ENCODE measurements around the gene RBM44. TPM values are rescaled to one million over a fixed set of nuclear protein-coding genes. Genes with fewer than 3 reads are reported as not detected.

Gene RBM44
- total RNA-seq, 4 donors from 2014 or later = 0.07 to 0.51 (median 0.26) TPM

DNA sequence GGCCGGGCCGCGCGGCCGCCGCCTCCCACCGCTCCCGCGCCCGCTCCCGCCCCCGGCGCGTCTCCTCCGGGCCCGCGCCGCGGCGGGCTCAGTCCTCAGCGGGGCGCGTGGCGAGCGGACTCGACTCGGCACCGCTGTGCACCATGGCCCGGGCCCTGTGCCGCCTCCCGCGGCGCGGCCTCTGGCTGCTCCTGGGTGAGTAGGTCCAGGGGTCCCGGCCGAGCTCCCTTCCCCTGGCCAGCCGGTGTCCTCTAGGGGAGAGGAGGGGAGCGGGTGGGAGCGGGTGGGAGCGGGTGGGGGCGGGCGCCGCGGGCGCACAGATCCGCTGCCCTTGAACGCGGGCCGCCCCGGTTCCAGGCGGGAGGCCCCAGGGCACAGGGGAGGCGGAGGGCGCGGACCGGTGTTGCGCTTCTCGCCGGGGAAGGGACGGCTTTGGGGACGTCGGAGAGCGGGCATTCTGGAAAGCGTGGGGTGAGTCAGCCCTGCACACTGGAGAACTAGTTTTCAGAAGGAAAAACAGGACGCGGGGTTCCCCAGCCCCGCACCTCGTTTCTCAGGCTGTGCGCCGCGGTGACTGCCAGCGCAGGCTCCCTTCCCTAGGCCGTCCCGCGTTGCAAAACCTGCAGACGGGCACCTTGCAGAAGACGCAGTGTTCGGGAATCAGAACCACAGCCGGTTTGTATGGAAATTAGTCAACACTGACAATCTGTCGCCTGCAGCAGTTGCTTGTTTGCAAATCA lies 61.1 kb downstream of the RBM44 start, which contains the start of gene RAMP1:
RAMP1 (plus strand) TSS at position 91 of the 740 bp plus-strand sequence; CDS start at position 144, 53 bp downstream.
- Histone ChIP-seq H3K27ac (peak within 1 kb of the TSS; percentile 79 to 92 (median 86)), H3K36me3 (no peaks in the 10 kb centered on the region), H3K9me3 (no peaks in the 10 kb centered on the region), H3K4me3 (peak within 1 kb of the TSS; percentile 59 to 79 (median 60)), H3K27me3 (no peaks in the 10 kb centered on the region), H3K4me1 (peaks cover 13 to 51% of the 10 kb centered on the region in 2 donors)
- intact Hi-C loops (cut with DNase I; ENCODE audit: low total_unique reads) = loop anchor here (2.0 to 5.0 kb wide), 3 partner anchors 279 to 403 kb away; partner anchors contain the start of genes ILKAP and KLHL30
- in situ Hi-C loops (cut with MboI; ENCODE audit: low sequenced_read_pairs in 4 of 4) = loop anchor here (5.0 to 25.0 kb wide), 4 partner anchors 63 to 405 kb away; no protein-coding TSS in a partner anchor
- TF ChIP-seq POLR2A (IDR thresholded peaks at IDR 0.05) = peak; percentile 42 to 79
- TF ChIP-seq CTCF (IDR thresholded peaks at IDR 0.05 in 4 of 5, conservative IDR thresholded peaks at IDR 0.05 in 1 of 5) = no peak
- ATAC-seq (peak; percentile 67 to 73), DNase-seq (peak; percentile 35 to 57)

DNA sequence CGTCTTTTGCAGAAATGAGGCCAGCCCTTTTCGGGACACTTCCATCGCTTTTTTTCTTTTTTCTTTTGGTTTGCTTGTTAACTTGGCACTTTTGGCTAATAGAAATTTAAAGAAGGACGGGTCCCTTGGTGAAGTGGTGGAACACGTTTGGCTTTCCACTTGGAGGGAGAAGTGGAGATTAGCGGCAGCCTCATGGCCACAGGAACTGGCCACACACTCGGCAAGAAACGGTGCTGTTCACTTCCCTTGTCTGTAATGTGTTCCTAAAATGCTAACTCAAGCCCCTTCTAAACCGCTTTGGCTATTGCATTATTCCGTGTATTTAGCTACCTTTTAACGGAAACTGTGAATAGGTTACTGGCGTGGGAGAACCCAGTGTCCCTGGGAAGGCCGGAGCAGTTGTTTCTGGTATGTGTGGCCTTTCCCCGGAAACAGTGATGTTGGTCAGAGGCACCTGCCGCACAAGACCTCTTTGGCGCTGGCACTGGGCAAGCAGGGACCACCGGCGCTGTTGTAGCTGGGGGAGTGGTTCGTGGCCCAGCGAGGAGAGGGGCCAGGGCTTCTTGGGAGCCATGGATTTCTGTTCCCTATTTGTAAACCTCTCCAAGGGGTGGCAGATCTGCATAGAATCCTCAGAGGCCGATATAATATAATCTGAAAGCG lies 61.8 kb downstream of the RBM44 start:
- H3K36me3 ChIP-seq = no peaks in the 10 kb centered on the region
- H3K4me3 ChIP-seq = peak overlapping the region; percentile 59 to 79 (median 60)
- in situ Hi-C loops (cut with MboI; ENCODE audit: low sequenced_read_pairs in 4 of 4) = loop anchor here in 1 of 4 donors (25.0 kb wide), 1 partner anchor 402 kb away; no protein-coding TSS in a partner anchor
- DNase-seq (no peak), ATAC-seq (peak in 1 of 2 donors; percentile 5)
- peak overlapping the region; percentile 79 to 92 (median 86) for H3K27ac ChIP-seq
- peaks cover 13 to 56% of the 10 kb centered on the region in 2 donors for H3K4me1 ChIP-seq
- H3K27me3 ChIP-seq = no peaks in the 10 kb centered on the region
- H3K9me3 ChIP-seq = no peaks in the 10 kb centered on the region
- TF ChIP-seq POLR2A (IDR thresholded peaks at IDR 0.05) = peak in 1 of 2 donors; percentile 1
- no peak for TF ChIP-seq CTCF (IDR thresholded peaks at IDR 0.05 in 4 of 5, conservative IDR thresholded peaks at IDR 0.05 in 1 of 5)
- intact Hi-C loops (cut with DNase I; ENCODE audit: low total_unique reads) = loop anchor here (5.0 kb wide), 1 partner anchor 402 kb away; no protein-coding TSS in a partner anchor

- intact Hi-C loops (cut with DNase I; ENCODE audit: low total_unique reads) (loop anchor here (5.0 kb wide), 1 partner anchor 400 kb away; no protein-coding TSS in a partner anchor), in situ Hi-C loops (cut with MboI; ENCODE audit: low sequenced_read_pairs in 4 of 4) (loop anchor here in 1 of 4 donors (25.0 kb wide), 1 partner anchor 400 kb away; no protein-coding TSS in a partner anchor)
- Histone ChIP-seq H3K9me3 (no peaks in the 10 kb centered on the region), H3K27me3 (no peaks in the 10 kb centered on the region), H3K4me1 (peaks cover 23 to 62% of the 10 kb centered on the region in 2 donors), H3K27ac (peak overlapping the region; percentile 22 to 92 (median 84)), H3K36me3 (no peaks in the 10 kb centered on the region), H3K4me3 (no peak overlapping the region)
- no peak for DNase-seq
- ATAC-seq = no peak
- TF ChIP-seq POLR2A (IDR thresholded peaks at IDR 0.05) = peak in 1 of 2 donors; percentile 9
- no peak for TF ChIP-seq CTCF (IDR thresholded peaks at IDR 0.05 in 4 of 5, conservative IDR thresholded peaks at IDR 0.05 in 1 of 5)
These were observed 63.4 kb downstream of the RBM44 start for GRCh38 chr2:237861875-237862527.

DNA sequence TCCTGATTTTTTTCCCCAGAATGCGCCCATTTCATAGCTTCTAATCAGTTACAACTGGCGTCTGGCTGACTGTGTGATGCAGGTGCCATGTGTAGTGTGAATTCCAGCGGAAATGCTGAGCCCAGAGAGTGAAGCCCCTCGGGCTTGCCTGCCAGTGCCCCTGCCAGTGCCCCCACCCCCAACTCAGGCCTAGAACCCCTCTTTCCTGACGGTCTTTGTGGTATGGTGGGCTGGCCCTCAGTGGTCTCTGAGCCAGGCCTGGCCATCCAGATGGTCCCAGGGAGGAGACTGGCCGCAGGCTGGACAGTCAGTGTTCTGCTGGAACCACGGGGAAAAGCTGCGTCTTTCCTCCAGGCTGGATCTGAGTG lies 63.9 kb downstream of the RBM44 start:
- Histone ChIP-seq H3K27me3 (no peaks in the 10 kb centered on the region), H3K4me3 (no peak overlapping the region), H3K9me3 (no peaks in the 10 kb centered on the region), H3K4me1 (peaks cover 24 to 62% of the 10 kb centered on the region in 2 donors), H3K36me3 (no peaks in the 10 kb centered on the region), H3K27ac (peak overlapping the region in 3 of 4 donors; percentile 63 to 92 (median 88))
- no peak for ATAC-seq
- intact Hi-C loops (cut with DNase I; ENCODE audit: low total_unique reads) (loop anchor here (5.0 kb wide), 1 partner anchor 400 kb away; no protein-coding TSS in a partner anchor), in situ Hi-C loops (cut with MboI; ENCODE audit: low sequenced_read_pairs in 4 of 4) (loop anchor here in 1 of 4 donors (25.0 kb wide), 1 partner anchor 400 kb away; no protein-coding TSS in a partner anchor)
- DNase-seq = no peak
- no peak for TF ChIP-seq POLR2A (IDR thresholded peaks at IDR 0.05)
- TF ChIP-seq CTCF (IDR thresholded peaks at IDR 0.05 in 4 of 5, conservative IDR thresholded peaks at IDR 0.05 in 1 of 5) = no peak

All from gastrocnemius medialis (tissue), 4 donors.